Measurements from ENCODE around the gene BRF1.
"Not testable (repeated sequence)": the region's sequence is repeated elsewhere in the genome, so short reads cannot be mapped to it uniquely, and the experiment has no call there.

Gene BRF1

GRCh38 chr14:105317546-105317945 lies 16.7 kb upstream of the BRF1 start:
- in situ Hi-C loops (cut with MboI; ENCODE audit: low sequenced_read_pairs) = no loop called here

GRCh38 chr14:105316968-105317510 lies 16.2 kb upstream of the BRF1 start:
- in situ Hi-C loops (cut with MboI; ENCODE audit: low sequenced_read_pairs) = no loop called here

GRCh38 chr14:105316577-105316941 lies 15.8 kb upstream of the BRF1 start:
- in situ Hi-C loops (cut with MboI; ENCODE audit: low sequenced_read_pairs) = no loop called here

GRCh38 chr14:105315941-105316576 lies 15.3 kb upstream of the BRF1 start:
- in situ Hi-C loops (cut with MboI; ENCODE audit: low sequenced_read_pairs) = no loop called here

- in situ Hi-C loops (cut with MboI; ENCODE audit: low sequenced_read_pairs) = no loop called here
Measured at GRCh38 chr14:105315211-105315721, 14.5 kb upstream of the BRF1 start.

- in situ Hi-C loops (cut with MboI; ENCODE audit: low sequenced_read_pairs) = no loop called here
Measured at GRCh38 chr14:105314287-105315200, 13.7 kb upstream of the BRF1 start, which contains the start of gene PACS2. PACS2 (plus strand) TSS chr14:105314748; CDS start chr14:105314919, 171 bp downstream.

GRCh38 chr14:105313381-105314286 lies 12.8 kb upstream of the BRF1 start:
- in situ Hi-C loops (cut with MboI; ENCODE audit: low sequenced_read_pairs) = no loop called here

- in situ Hi-C loops (cut with MboI; ENCODE audit: low sequenced_read_pairs) = no loop called here
Measured at GRCh38 chr14:105312973-105313372, 12.2 kb upstream of the BRF1 start.

- in situ Hi-C loops (cut with MboI; ENCODE audit: low sequenced_read_pairs) = no loop called here
Measured at GRCh38 chr14:105311838-105312237, 11.0 kb upstream of the BRF1 start.

GRCh38 chr14:105309371-105309770 lies 8.6 kb upstream of the BRF1 start:
- in situ Hi-C loops (cut with MboI; ENCODE audit: low sequenced_read_pairs) = no loop called here

- in situ Hi-C loops (cut with MboI; ENCODE audit: low sequenced_read_pairs) = no loop called here
Measured at GRCh38 chr14:105307052-105307727, 6.4 kb upstream of the BRF1 start.

GRCh38 chr14:105305791-105306190 lies 5.0 kb upstream of the BRF1 start:
- in situ Hi-C loops (cut with MboI; ENCODE audit: low sequenced_read_pairs) = no loop called here

- in situ Hi-C loops (cut with MboI; ENCODE audit: low sequenced_read_pairs) = no loop called here
Measured at GRCh38 chr14:105305345-105305744, 4.5 kb upstream of the BRF1 start.

- in situ Hi-C loops (cut with MboI; ENCODE audit: low sequenced_read_pairs) = no loop called here
Measured at GRCh38 chr14:105304565-105304964, 3.8 kb upstream of the BRF1 start.

- in situ Hi-C loops (cut with MboI; ENCODE audit: low sequenced_read_pairs) = no loop called here
Measured at GRCh38 chr14:105303949-105304348, 3.1 kb upstream of the BRF1 start.

GRCh38 chr14:105301915-105302249 lies 1.1 kb upstream of the BRF1 start:
- in situ Hi-C loops (cut with MboI; ENCODE audit: low sequenced_read_pairs) = not testable (repeated sequence)

GRCh38 chr14:105301103-105301914 lies 508 bp upstream of the BRF1 start:
- in situ Hi-C loops (cut with MboI; ENCODE audit: low sequenced_read_pairs) = no loop called here

- in situ Hi-C loops (cut with MboI; ENCODE audit: low sequenced_read_pairs) = no loop called here
Measured at GRCh38 chr14:105299654-105300541, 903 bp downstream of the BRF1 start.
